ENCODE measurements around the gene PSMA3. TPM values are rescaled to one million over a fixed set of nuclear protein-coding genes. Genes with fewer than 3 reads are reported as not detected.

PSMA3 gene
- total and polyA plus RNA-seq, 10 of the 15 experiments (the other 5 are each of a cell fraction or from before 2014, with no cell fraction given), result 142 to 936 (median 400) TPM

DNA sequence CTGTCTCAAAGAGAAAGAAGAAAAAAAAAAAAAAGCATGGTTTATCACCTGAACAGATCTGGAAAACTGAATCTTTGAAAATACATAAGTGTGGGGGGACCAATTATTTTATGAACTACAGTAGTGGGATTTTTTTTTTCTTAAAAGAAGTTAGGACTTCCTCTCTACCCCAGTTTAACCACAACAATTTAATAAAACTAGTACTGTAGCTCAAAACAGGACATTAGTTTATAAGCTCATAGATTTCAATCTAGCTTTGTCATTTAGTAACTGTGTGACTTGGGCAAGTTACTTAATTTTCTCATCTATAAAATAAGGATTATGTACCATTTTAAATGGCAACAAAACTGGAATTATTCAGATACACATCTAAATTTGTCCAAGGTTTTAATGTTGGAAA, 30.2 kb downstream of the PSMA3 start:
- Histone ChIP-seq H2AFZ (ENCODE audit: control insufficient read depth, low read depth, low read length) (no peak overlapping the region), H4K20me1 (ENCODE audit: control insufficient read depth, insufficient read depth) (no peaks in the 10 kb centered on the region), H3K4me2 (ENCODE audit: control insufficient read depth, insufficient read depth) (no peak overlapping the region), H3K4me3 (no peak overlapping the region), H3K9me3 (replicated peaks; ENCODE audit: control insufficient read depth, insufficient read depth, low read length) (no peaks in the 10 kb centered on the region), H3K36me3 (ENCODE audit: control insufficient read depth in 2 of 2, insufficient read depth in 2 of 2, low read length in 1 of 2) (peaks cover 4 to 33% of the 10 kb centered on the region in 2 experiments), H3K9ac (ENCODE audit: control insufficient read depth, insufficient read depth, low read length) (no peak overlapping the region), H3K27ac (ENCODE audit: control insufficient read depth, insufficient read depth) (no peak overlapping the region), H3K27me3 (replicated peaks in 1 of 2; ENCODE audit: control insufficient read depth in 2 of 2, insufficient read depth in 2 of 2, low read length in 1 of 2) (no peaks in the 10 kb centered on the region), H3K4me1 (ENCODE audit: control insufficient read depth, insufficient read depth, low read length) (no peaks in the 10 kb centered on the region), H3K79me2 (ENCODE audit: control insufficient read depth, insufficient read depth, low read length) (peaks cover 10% of the 10 kb centered on the region)
- SMC1A ChIA-PET (ENCODE audit: uncharacterized antibody, unreplicated experiment), result interaction anchor here (0.6 to 2.4 kb wide), 7 partner anchors 11 to 1659 kb away, joined by 3 to 10 read pairs (median 6); partner anchors contain the start of gene ARID4A
- FAIRE-seq (no peak), DNase-seq (ENCODE audit: low read depth, low spot score) (no peak), ATAC-seq (no peak)
- no TSS peak for BruUV-seq (replicated peaks)
- intact Hi-C loops (cut with micrococcal nuclease; ENCODE audit: unreplicated experiment), result no loop called here
- in situ Hi-C loops (cut with MboI), result no loop called here
- POLR2A ChIA-PET, result interaction anchor here (0.6 to 2.5 kb wide), 4 partner anchors 8 to 23 kb away, joined by 3 to 8 read pairs (median 4); partner anchors contain the start of gene ARID4A
- RAD21 ChIA-PET (ENCODE audit: unreplicated experiment), result no interaction called here
- TF ChIP-seq MTA2 (IDR thresholded peaks at IDR 0.05; ENCODE audit: low read depth), result no peak
- no peak for TF ChIP-seq MTA3 (IDR thresholded peaks at IDR 0.05; ENCODE audit: borderline replicate concordance, low read length)
- TF ChIP-seq JUND (IDR thresholded peaks at IDR 0.05; ENCODE audit: low read depth, low read length), result no peak
- TF ChIP-seq, protein P1, sequence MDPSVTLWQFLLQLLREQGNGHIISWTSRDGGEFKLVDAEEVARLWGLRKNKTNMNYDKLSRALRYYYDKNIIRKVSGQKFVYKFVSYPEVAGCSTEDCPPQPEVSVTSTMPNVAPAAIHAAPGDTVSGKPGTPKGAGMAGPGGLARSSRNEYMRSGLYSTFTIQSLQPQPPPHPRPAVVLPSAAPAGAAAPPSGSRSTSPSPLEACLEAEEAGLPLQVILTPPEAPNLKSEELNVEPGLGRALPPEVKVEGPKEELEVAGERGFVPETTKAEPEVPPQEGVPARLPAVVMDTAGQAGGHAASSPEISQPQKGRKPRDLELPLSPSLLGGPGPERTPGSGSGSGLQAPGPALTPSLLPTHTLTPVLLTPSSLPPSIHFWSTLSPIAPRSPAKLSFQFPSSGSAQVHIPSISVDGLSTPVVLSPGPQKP (IDR thresholded peaks at IDR 0.05; ENCODE audit: low read depth, low read length), result no peak
- TF ChIP-seq, protein P2, sequence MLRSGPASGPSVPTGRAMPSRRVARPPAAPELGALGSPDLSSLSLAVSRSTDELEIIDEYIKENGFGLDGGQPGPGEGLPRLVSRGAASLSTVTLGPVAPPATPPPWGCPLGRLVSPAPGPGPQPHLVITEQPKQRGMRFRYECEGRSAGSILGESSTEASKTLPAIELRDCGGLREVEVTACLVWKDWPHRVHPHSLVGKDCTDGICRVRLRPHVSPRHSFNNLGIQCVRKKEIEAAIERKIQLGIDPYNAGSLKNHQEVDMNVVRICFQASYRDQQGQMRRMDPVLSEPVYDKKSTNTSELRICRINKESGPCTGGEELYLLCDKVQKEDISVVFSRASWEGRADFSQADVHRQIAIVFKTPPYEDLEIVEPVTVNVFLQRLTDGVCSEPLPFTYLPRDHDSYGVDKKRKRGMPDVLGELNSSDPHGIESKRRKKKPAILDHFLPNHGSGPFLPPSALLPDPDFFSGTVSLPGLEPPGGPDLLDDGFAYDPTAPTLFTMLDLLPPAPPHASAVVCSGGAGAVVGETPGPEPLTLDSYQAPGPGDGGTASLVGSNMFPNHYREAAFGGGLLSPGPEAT (IDR thresholded peaks at IDR 0.05; ENCODE audit: low read depth), result no peak
- no peak for TF ChIP-seq EZH2 (IDR thresholded peaks at IDR 0.05; ENCODE audit: borderline replicate concordance, control insufficient read depth, low read depth, low read length)
- TF ChIP-seq, protein P3, sequence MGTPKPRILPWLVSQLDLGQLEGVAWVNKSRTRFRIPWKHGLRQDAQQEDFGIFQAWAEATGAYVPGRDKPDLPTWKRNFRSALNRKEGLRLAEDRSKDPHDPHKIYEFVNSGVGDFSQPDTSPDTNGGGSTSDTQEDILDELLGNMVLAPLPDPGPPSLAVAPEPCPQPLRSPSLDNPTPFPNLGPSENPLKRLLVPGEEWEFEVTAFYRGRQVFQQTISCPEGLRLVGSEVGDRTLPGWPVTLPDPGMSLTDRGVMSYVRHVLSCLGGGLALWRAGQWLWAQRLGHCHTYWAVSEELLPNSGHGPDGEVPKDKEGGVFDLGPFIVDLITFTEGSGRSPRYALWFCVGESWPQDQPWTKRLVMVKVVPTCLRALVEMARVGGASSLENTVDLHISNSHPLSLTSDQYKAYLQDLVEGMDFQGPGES (IDR thresholded peaks at IDR 0.05), result no peak
- TF ChIP-seq, protein P4, sequence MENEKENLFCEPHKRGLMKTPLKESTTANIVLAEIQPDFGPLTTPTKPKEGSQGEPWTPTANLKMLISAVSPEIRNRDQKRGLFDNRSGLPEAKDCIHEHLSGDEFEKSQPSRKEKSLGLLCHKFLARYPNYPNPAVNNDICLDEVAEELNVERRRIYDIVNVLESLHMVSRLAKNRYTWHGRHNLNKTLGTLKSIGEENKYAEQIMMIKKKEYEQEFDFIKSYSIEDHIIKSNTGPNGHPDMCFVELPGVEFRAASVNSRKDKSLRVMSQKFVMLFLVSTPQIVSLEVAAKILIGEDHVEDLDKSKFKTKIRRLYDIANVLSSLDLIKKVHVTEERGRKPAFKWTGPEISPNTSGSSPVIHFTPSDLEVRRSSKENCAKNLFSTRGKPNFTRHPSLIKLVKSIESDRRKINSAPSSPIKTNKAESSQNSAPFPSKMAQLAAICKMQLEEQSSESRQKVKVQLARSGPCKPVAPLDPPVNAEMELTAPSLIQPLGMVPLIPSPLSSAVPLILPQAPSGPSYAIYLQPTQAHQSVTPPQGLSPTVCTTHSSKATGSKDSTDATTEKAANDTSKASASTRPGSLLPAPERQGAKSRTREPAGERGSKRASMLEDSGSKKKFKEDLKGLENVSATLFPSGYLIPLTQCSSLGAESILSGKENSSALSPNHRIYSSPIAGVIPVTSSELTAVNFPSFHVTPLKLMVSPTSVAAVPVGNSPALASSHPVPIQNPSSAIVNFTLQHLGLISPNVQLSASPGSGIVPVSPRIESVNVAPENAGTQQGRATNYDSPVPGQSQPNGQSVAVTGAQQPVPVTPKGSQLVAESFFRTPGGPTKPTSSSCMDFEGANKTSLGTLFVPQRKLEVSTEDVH (IDR thresholded peaks at IDR 0.05; ENCODE audit: low read depth, partially characterized antibody), result no peak
- TF ChIP-seq, protein P5, sequence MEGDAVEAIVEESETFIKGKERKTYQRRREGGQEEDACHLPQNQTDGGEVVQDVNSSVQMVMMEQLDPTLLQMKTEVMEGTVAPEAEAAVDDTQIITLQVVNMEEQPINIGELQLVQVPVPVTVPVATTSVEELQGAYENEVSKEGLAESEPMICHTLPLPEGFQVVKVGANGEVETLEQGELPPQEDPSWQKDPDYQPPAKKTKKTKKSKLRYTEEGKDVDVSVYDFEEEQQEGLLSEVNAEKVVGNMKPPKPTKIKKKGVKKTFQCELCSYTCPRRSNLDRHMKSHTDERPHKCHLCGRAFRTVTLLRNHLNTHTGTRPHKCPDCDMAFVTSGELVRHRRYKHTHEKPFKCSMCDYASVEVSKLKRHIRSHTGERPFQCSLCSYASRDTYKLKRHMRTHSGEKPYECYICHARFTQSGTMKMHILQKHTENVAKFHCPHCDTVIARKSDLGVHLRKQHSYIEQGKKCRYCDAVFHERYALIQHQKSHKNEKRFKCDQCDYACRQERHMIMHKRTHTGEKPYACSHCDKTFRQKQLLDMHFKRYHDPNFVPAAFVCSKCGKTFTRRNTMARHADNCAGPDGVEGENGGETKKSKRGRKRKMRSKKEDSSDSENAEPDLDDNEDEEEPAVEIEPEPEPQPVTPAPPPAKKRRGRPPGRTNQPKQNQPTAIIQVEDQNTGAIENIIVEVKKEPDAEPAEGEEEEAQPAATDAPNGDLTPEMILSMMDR (IDR thresholded peaks at IDR 0.05 in 2 of 3, conservative IDR thresholded peaks at IDR 0.05 in 1 of 3; ENCODE audit: control insufficient read depth in 2 of 3, extremely low read depth in 1 of 3, insufficient read depth in 1 of 3, low read depth in 3 of 3, low read length in 3 of 3), result no peak
- TF ChIP-seq, protein P6, sequence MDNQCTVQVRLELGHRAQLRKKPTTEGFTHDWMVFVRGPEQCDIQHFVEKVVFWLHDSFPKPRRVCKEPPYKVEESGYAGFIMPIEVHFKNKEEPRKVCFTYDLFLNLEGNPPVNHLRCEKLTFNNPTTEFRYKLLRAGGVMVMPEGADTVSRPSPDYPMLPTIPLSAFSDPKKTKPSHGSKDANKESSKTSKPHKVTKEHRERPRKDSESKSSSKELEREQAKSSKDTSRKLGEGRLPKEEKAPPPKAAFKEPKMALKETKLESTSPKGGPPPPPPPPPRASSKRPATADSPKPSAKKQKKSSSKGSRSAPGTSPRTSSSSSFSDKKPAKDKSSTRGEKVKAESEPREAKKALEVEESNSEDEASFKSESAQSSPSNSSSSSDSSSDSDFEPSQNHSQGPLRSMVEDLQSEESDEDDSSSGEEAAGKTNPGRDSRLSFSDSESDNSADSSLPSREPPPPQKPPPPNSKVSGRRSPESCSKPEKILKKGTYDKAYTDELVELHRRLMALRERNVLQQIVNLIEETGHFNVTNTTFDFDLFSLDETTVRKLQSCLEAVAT (IDR thresholded peaks at IDR 0.05), result no peak
- TF ChIP-seq RAD21 (IDR thresholded peaks at IDR 0.05; ENCODE audit: insufficient read depth, low read depth, low read length), result no peak
- CTCF ChIA-PET, result interaction anchor here (0.5 to 1.5 kb wide), 3 partner anchors 11 to 1047 kb away, joined by 3 to 6 read pairs (median 3); no protein-coding TSS in a partner anchor
